A673 (cell line): ENCODE data around the gene USP21. TPM values are rescaled to one million over a fixed set of nuclear protein-coding genes. Genes with fewer than 3 reads are reported as not detected.

Source experiments
- BruUV-seq: library from RNA; stranded (reverse); fragments of 400-500 nt; replicated peaks from 2 replicates; lab custom pipeline; 2021; lab: Mats Ljungman, UMichigan
- CTCF ChIA-PET: fragments of 300-600 bp; sonication (Branson Sonifier 250); formaldehyde crosslinking; loops from one replicate; lab custom pipeline; 2022; ENCODE audit warnings: antibody characterized with exemption; lab: Charles Lee
- POLR2A ChIA-PET: fragments of 300-600 bp; sonication (Branson Sonifier 250); formaldehyde crosslinking; loops from one replicate; lab custom pipeline; 2022; ENCODE audit warnings: antibody characterized with exemption; ENCODE audit not compliant: low non-redundant PET; lab: Charles Lee
- DNase-seq: peaks from one replicate; pipeline ENCODE4 v3.0.0-alpha.2; 2015; ENCODE audit warnings: low spot score
- H3K27ac ChIP-seq: fragments of 200-600 bp; sonication (generic); 2 replicates; pipeline ENCODE4 v1.5.1; 2016; ENCODE audit warnings: mixed run types, low read depth, mild to moderate bottlenecking, mixed read lengths, antibody characterized with exemption, low read length; ENCODE audit not compliant: poor library complexity, severe bottlenecking
- H3K27me3 ChIP-seq: fragments of 200-600 bp; sonication (generic); replicated peaks from 2 replicates; pipeline ENCODE4 v1.6.1; 2017; ENCODE audit warnings: mixed run types, low read depth, mild to moderate bottlenecking, mixed read lengths, antibody characterized with exemption, low read length; ENCODE audit not compliant: insufficient read depth, poor library complexity
- H3K36me3 ChIP-seq: fragments of 200-600 bp; sonication (generic); 2 replicates; pipeline ENCODE4 v1.6.1; 2016; ENCODE audit warnings: mixed run types, mild to moderate bottlenecking, mixed read lengths, antibody characterized with exemption, low read length; ENCODE audit not compliant: insufficient read depth, poor library complexity, severe bottlenecking
- H3K4me1 ChIP-seq: fragments of 200-600 bp; sonication (generic); 2 replicates; pipeline ENCODE4 v1.6.1; 2017; ENCODE audit warnings: mixed run types, mild to moderate bottlenecking, mixed read lengths, antibody characterized with exemption, low read length; ENCODE audit not compliant: insufficient read depth, poor library complexity, severe bottlenecking
- H3K4me3 ChIP-seq: fragments of 200-600 bp; sonication (generic); 2 replicates; pipeline ENCODE4 v1.5.1; 2016; ENCODE audit warnings: low read depth, mixed run types, mild to moderate bottlenecking, mixed read lengths, low read length; ENCODE audit not compliant: poor library complexity, severe bottlenecking
- H3K9me3 ChIP-seq: fragments of 200-600 bp; sonication (generic); 2 replicates; pipeline ENCODE4 v1.6.1; 2016; ENCODE audit warnings: mixed run types, low read depth, mild to moderate bottlenecking, mixed read lengths, antibody characterized with exemption, low read length; ENCODE audit not compliant: poor library complexity, severe bottlenecking
- EZH2 ChIP-seq: fragments of 200-600 bp; sonication (generic); IDR thresholded peaks from 2 replicates; pipeline ENCODE4 v1.6.1; 2017; ENCODE audit warnings: borderline replicate concordance, low read depth, mild to moderate bottlenecking, mixed read lengths, antibody characterized with exemption, low read length; ENCODE audit not compliant: poor library complexity, severe bottlenecking
- intact Hi-C: fragments of 100-400 bp; cut with micrococcal nuclease; formaldehyde crosslinking; loops from one replicate; pipeline ENCODE4 v1.10.0; 2022; ENCODE audit not compliant: unreplicated experiment
- total RNA-seq: library from RNA; stranded (reverse); gene quantifications from 2 replicates; pipeline ENCODE4 v1.2.3, GENCODE V29; 2021
- TF ChIP-seq, protein P1 (sequence below): fragments of 300-800, 200-600 bp; sonication (generic); conservative IDR thresholded peaks from 2 replicates; pipeline ENCODE4 v1.5.1; 2017; ENCODE audit warnings: low read depth, mild to moderate bottlenecking, antibody characterized with exemption, low read length, moderate library complexity, mixed read lengths

Gene USP21
- total RNA-seq, 1 experiment from 2014 or later: 46.2 TPM

DNA sequence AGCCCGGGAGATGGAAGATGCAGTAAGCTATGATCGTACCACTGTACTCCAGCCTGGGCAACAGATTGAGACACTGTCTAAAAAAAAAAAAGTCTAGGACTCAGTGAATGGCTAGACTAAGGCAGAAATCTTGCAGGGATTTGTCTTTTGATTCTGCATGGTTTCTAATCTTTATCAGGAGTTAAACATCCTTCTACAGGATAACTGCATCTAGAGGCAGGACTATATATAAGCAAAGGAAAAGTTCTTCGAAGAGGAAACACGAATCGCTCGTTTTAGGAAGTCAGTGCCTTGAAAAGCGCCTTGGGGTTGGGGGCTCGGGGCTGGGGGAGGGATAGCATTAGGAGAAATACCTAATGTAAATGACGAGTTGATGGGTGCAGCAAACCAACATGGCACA is 6.1 kb upstream of the USP21 start:
- peaks cover 3% of the 10 kb centered on the region for H3K4me1 ChIP-seq
- H3K27ac ChIP-seq: peak overlapping the region; percentile 95
- intact Hi-C loops: loop anchor here (2.0 kb wide), 1 partner anchor 20 kb away; the partner anchor contains the start of gene DEDD
- TF ChIP-seq, protein P1, sequence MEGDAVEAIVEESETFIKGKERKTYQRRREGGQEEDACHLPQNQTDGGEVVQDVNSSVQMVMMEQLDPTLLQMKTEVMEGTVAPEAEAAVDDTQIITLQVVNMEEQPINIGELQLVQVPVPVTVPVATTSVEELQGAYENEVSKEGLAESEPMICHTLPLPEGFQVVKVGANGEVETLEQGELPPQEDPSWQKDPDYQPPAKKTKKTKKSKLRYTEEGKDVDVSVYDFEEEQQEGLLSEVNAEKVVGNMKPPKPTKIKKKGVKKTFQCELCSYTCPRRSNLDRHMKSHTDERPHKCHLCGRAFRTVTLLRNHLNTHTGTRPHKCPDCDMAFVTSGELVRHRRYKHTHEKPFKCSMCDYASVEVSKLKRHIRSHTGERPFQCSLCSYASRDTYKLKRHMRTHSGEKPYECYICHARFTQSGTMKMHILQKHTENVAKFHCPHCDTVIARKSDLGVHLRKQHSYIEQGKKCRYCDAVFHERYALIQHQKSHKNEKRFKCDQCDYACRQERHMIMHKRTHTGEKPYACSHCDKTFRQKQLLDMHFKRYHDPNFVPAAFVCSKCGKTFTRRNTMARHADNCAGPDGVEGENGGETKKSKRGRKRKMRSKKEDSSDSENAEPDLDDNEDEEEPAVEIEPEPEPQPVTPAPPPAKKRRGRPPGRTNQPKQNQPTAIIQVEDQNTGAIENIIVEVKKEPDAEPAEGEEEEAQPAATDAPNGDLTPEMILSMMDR: no peak
- no peak for TF ChIP-seq EZH2
- no peak for DNase-seq
- H3K9me3 ChIP-seq: no peaks in the 10 kb centered on the region
- peak overlapping the region; percentile 56 for H3K4me3 ChIP-seq
- no peaks in the 10 kb centered on the region for H3K27me3 ChIP-seq
- no peaks in the 10 kb centered on the region for H3K36me3 ChIP-seq
- ChIA-PET POLR2A (no interaction called here), CTCF (no interaction called here)
- BruUV-seq: no TSS peak

GRCh38 chr1:161153682-161154337 is 5.5 kb upstream of the USP21 start, which contains the start of gene UFC1:
TSS of gene UFC1 (plus strand) at chr1:161153978. CDS start at chr1:161153998, 20 bp downstream.
- H3K4me1 ChIP-seq: peaks cover 5% of the 10 kb centered on the region
- peak within 1 kb of the TSS; percentile 95 for H3K27ac ChIP-seq
- peak; percentile 95 for DNase-seq
- TSS peak; percentile 99 for BruUV-seq
- H3K27me3 ChIP-seq: no peaks in the 10 kb centered on the region
- ChIA-PET CTCF (interaction anchor here (0.6 kb wide), 1 partner anchor 163 kb away, joined by 8 read pairs; no protein-coding TSS in a partner anchor), POLR2A (no interaction called here)
- TF ChIP-seq, protein P1: no peak
- no peak for TF ChIP-seq EZH2
- no peaks in the 10 kb centered on the region for H3K9me3 ChIP-seq
- intact Hi-C loops: loop anchor here (2.0 kb wide), 1 partner anchor 21 kb away; the partner anchor contains the start of gene DEDD
- peak within 1 kb of the TSS; percentile 56 for H3K4me3 ChIP-seq
- no peaks in the 10 kb centered on the region for H3K36me3 ChIP-seq

DNA sequence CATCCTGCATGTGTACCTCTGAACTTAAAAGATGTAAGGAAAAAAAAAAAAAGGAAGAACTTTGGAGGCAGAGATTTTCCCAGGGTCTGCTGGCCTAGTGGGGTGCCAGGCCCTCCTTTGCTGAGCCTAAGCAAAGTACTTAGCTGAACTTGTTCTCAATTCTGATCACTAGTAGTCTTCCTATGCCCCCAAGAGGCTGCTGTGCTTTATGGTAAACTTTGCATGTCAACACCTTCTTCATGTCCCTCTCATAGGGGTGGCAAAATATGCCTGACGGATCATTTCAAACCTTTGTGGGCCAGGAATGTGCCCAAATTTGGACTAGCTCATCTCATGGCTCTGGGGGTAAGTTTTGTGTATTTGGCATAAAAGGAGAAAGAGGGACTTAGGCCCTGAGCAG is 1.4 kb upstream of the USP21 start:
- Histone ChIP-seq H3K4me1 (peaks cover 8% of the 10 kb centered on the region), H3K36me3 (peaks cover 22% of the 10 kb centered on the region), H3K4me3 (no peak overlapping the region), H3K27me3 (no peaks in the 10 kb centered on the region), H3K9me3 (no peaks in the 10 kb centered on the region), H3K27ac (no peak overlapping the region)
- TF ChIP-seq, protein P1: no peak
- TF ChIP-seq EZH2: no peak
- intact Hi-C loops: no loop called here
- no peak for DNase-seq
- no TSS peak for BruUV-seq
- POLR2A ChIA-PET: interaction anchor here (0.6 kb wide), 1 partner anchor 68 kb away, joined by 3 read pairs; the partner anchor contains the start of gene TOMM40L
- CTCF ChIA-PET: no interaction called here
